Testis (tissue), 3 donors: ENCODE data around the gene SNRPD3. TPM values are rescaled to one million over a fixed set of nuclear protein-coding genes. Genes with fewer than 3 reads are reported as not detected.

Experiments used
- DNase-seq: peaks from one replicate; pipeline ENCODE4 v3.0.0-alpha.2; 2019
- H3K27ac ChIP-seq, 2 donors: fragments of 200-600 bp; sonication (generic); one replicate each; pipeline ENCODE4 v1.5.1; 2019
- H3K27me3 ChIP-seq: fragments of 200-600 bp; sonication (generic); one replicate; pipeline ENCODE4 v1.5.1; 2019
- H3K36me3 ChIP-seq: fragments of 200-600 bp; sonication (generic); one replicate; pipeline ENCODE4 v1.5.1; 2017; ENCODE audit warnings: low read depth; ENCODE audit errors: missing control alignments
- H3K4me1 ChIP-seq: fragments of 200-600 bp; sonication (generic); one replicate; pipeline ENCODE4 v1.5.1; 2019
- H3K4me3 ChIP-seq, 2 donors: fragments of 200-600 bp; sonication (generic); one replicate each; pipeline ENCODE4 v1.5.1; 2017 to 2019
- H3K9me3 ChIP-seq: fragments of 200-600 bp; sonication (generic); one replicate; pipeline ENCODE4 v1.5.1; 2017
- CTCF ChIP-seq, 3 experiments: fragments of 450-650 bp in 2 of 3; fragments of 200-600 bp in 1 of 3; sonication (generic) in 1 of 3; IDR thresholded peaks; one replicate each; pipeline ENCODE4 v1.5.1; 2016 to 2019; ENCODE audit warnings: antibody characterized with exemption in 3 of 3, mild to moderate bottlenecking in 2 of 3, moderate library complexity in 1 of 3
- POLR2A ChIP-seq: fragments of 450-650 bp; IDR thresholded peaks from one replicate; pipeline ENCODE4 v1.6.1; 2017; ENCODE audit warnings: antibody characterized with exemption, mild to moderate bottlenecking, moderate library complexity
- WGBS, 2 donors: methylation state at CpG; one replicate each; pipeline ENCODE4 v1.1.5; 2018; 5-methylcytosine and 5-hydroxymethylcytosine counted together
- intact Hi-C: fragments of 100-400 bp; cut with DNase I; formaldehyde crosslinking; loops from one replicate; pipeline ENCODE4 v1.15.1; 2023; ENCODE audit warnings: low total_unique reads
- polyA plus RNA-seq: library from polyadenylated mRNA; stranded (reverse); fragments of 350-450 nt; fragmentation: Illumina TruSeq; extraction: RNeasy Lipid Tissue Mini Kit (QIAGEN cat#74804); gene quantifications from one replicate; pipeline ENCODE4 v1.2.3, GENCODE V29; 2014; ENCODE audit warnings: low read depth, low replicate concordance; ENCODE audit not compliant: insufficient read depth
- total RNA-seq, 2 donors: library from RNA; depleted of rRNA; stranded (reverse); fragments of >200 nt; gene quantifications; one replicate each; pipeline ENCODE4 v1.2.3, GENCODE V29; 2016

SNRPD3 gene
- total and polyA plus RNA-seq, 3 donors from 2014 or later: 75.5 to 175 (median 117) TPM

- intact Hi-C loops: no loop called here
- Histone ChIP-seq H3K36me3 (no peaks in the 10 kb centered on the region), H3K4me1 (peaks cover 6% of the 10 kb centered on the region), H3K4me3 (no peak overlapping the region), H3K27ac (no peak overlapping the region), H3K27me3 (no peaks in the 10 kb centered on the region), H3K9me3 (no peaks in the 10 kb centered on the region)
- DNase-seq: no peak
- 84 to 93% methylated on average over 2 of the region's 2 CpGs for WGBS, 2 donors
- no peak for TF ChIP-seq POLR2A
- TF ChIP-seq CTCF (IDR thresholded peaks at IDR 0.05): no peak
These were observed 9.3 kb downstream of the SNRPD3 start for GRCh38 chr22:24565077-24565476.

DNA sequence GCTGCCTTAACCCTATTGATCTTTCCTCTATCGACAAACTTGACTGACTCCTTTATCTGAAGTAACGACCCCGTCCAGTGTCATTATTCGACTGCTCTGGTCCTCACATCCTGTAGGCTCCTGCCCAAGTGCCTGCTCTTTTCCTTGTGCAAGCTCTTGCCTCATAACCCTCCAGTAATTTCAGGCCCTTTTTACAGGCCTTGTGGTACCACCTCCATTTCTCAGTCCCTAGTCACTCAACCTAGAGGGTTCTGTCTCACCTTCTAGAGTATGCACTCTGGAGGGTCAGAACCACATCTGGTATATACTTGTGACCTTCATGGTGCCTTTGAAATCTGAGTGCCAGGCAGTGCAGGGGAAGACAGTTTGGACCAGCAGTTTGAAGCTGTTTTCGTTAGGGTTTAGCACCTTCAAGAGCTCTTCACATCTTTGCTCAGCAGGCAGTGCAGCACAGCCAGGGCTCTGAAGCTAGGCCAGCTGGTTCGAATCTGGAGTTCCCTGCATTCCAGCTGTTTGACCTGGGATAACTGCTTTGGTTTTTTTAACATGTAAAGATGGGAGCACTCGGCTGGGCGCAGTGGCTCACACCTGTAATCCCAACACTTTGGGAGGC lies 11.2 kb downstream of the SNRPD3 start:
- no peaks in the 10 kb centered on the region for H3K27me3 ChIP-seq
- WGBS, 2 donors: 63 to 68% methylated on average over 6 to 8 of the region's 8 CpGs
- H3K36me3 ChIP-seq: no peaks in the 10 kb centered on the region
- H3K9me3 ChIP-seq: no peaks in the 10 kb centered on the region
- no peak overlapping the region for H3K27ac ChIP-seq
- H3K4me3 ChIP-seq: no peak overlapping the region
- DNase-seq: no peak
- peaks cover 9% of the 10 kb centered on the region for H3K4me1 ChIP-seq
- intact Hi-C loops: no loop called here
- no peak for TF ChIP-seq POLR2A
- TF ChIP-seq CTCF (IDR thresholded peaks at IDR 0.05): no peak

- TF ChIP-seq POLR2A: no peak
- TF ChIP-seq CTCF (IDR thresholded peaks at IDR 0.05): no peak
- H3K9me3 ChIP-seq: no peaks in the 10 kb centered on the region
- intact Hi-C loops: no loop called here
- WGBS, 2 donors: 81 to 90% methylated on average over 10 of the region's 10 CpGs
- peaks cover 13% of the 10 kb centered on the region for H3K4me1 ChIP-seq
- H3K27ac ChIP-seq: no peak overlapping the region
- no peaks in the 10 kb centered on the region for H3K27me3 ChIP-seq
- no peaks in the 10 kb centered on the region for H3K36me3 ChIP-seq
- DNase-seq: no peak
- no peak overlapping the region for H3K4me3 ChIP-seq
These were observed 11.9 kb downstream of the SNRPD3 start for GRCh38 chr22:24567668-24568067.

DNA sequence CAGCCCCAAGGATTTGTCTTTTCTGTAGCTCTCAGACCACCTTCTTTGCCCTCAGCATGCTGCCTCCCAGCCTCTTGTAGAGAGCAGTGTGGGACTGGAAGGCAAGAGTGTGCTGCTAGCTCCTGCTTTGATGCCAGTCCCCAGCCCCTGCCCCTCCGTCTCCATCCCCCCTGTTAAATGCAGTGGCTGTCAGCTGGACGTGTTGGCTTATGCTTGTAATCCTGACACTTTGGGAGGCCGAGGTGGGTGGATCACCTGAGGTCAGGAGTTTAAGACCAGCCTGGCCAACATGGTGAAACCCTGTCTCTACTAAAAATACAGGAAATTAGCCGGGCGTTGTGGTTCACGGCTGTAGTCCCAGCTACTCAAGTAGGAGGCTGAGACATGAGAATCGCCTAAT lies 15.5 kb downstream of the SNRPD3 start:
- TF ChIP-seq POLR2A (no peak), CTCF (IDR thresholded peaks at IDR 0.05) (no peak)
- Histone ChIP-seq H3K9me3 (no peaks in the 10 kb centered on the region), H3K36me3 (no peaks in the 10 kb centered on the region), H3K4me1 (peaks cover 13% of the 10 kb centered on the region), H3K27ac (peak overlapping the region in 1 of 2 donors; percentile 64), H3K4me3 (no peak overlapping the region), H3K27me3 (no peaks in the 10 kb centered on the region)
- no peak for DNase-seq
- WGBS, 2 donors: 71 to 85% methylated on average over 7 of the region's 7 CpGs
- intact Hi-C loops: no loop called here

DNA sequence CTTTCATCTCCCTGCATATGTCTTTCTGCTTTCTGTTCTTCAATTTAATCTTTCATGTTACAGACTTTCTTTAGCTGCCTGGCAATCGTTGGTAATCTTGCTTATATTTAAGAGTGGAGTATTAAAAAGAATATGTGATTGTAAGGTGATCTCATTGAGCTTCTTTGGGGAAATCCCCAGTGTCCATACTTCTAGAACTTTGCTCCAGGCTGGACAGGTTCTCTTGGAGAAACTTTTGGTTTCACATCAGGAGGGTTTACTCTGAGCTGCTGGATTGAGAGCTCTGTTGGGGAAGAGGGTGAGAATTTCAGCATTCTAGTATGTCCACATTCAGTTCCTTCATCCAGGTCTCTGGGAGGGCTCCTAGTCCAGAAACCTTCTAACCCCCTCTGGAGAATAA lies 21.0 kb downstream of the SNRPD3 start:
- H3K36me3 ChIP-seq: no peaks in the 10 kb centered on the region
- no peaks in the 10 kb centered on the region for H3K27me3 ChIP-seq
- no peaks in the 10 kb centered on the region for H3K9me3 ChIP-seq
- no peak overlapping the region for H3K27ac ChIP-seq
- WGBS, 2 donors: 77 to 86% methylated on average over 1 of the region's 1 CpG
- no peak for DNase-seq
- H3K4me1 ChIP-seq: peaks cover 4% of the 10 kb centered on the region
- intact Hi-C loops: no loop called here
- TF ChIP-seq POLR2A (no peak), CTCF (IDR thresholded peaks at IDR 0.05) (no peak)
- no peak overlapping the region for H3K4me3 ChIP-seq
